ENCODE data around the gene RGL4. TPM values are rescaled to one million over a fixed set of nuclear protein-coding genes. Genes with fewer than 3 reads are reported as not detected.

The RGL4 gene
- total RNA-seq, 2 donors from 2014 or later, result not detected

DNA sequence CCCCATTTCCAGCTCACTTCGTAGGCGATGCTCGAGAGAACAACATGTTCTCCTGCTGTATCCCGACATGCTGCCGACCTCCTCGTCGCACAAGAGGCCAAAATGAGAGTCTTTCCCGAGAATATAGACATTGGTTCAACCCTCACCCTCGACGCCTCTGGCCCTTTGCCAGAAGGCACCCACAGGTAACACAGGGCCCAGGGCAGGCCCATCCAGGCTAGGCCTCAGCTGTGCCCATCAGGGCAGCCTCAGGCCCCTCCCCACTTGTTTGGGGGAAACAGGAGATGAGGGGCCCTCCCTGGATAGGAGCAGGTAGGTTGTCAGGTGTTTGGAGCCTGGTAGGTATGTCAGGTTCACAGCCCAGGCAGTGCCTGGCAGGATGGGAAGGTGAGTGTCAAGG, 2.7 kb upstream of the RGL4 start:
- H3K27ac ChIP-seq (ENCODE audit: low read depth, low read length), result no peak overlapping the region
- H3K4me3 Mint-ChIP-seq, result no peak overlapping the region
- H3K27me3 Mint-ChIP-seq (ENCODE audit: insufficient read depth), result no peaks in the 10 kb centered on the region
- no peaks in the 10 kb centered on the region for H3K4me1 ChIP-seq (ENCODE audit: control insufficient read depth, insufficient read depth, low read length)
- H3K4me1 Mint-ChIP-seq, result no peaks in the 10 kb centered on the region
- no peaks in the 10 kb centered on the region for H3K9me3 Mint-ChIP-seq
- DNase-seq, result no peak
- no peak overlapping the region for H3K9ac ChIP-seq (ENCODE audit: extremely low read depth, low read length, poor library complexity, severe bottlenecking)
- H3K4me3 ChIP-seq (ENCODE audit: low read length), result no peak overlapping the region
- peaks cover 22% of the 10 kb centered on the region for H3K36me3 Mint-ChIP-seq (ENCODE audit: low read depth)
- no peak for TF ChIP-seq CTCF (conservative IDR thresholded peaks at IDR 0.05)
- 94% methylated on average over 10 of the region's 10 CpGs; no CpG with 5 or more reads in 1 of the 2 experiments for whole genome bisulfite sequencing, 2 experiments (ENCODE audit: insufficient coverage in 1 of 2, insufficient read length in 1 of 2)
- no peaks in the 10 kb centered on the region for H3K27me3 ChIP-seq (ENCODE audit: control insufficient read depth, insufficient read depth, low read length, poor library complexity, severe bottlenecking)
- no peaks in the 10 kb centered on the region for H3K9me3 ChIP-seq (ENCODE audit: control insufficient read depth, low read length)
- no peaks in the 10 kb centered on the region for H3K36me3 ChIP-seq (ENCODE audit: control insufficient read depth, insufficient read depth, low read length)
- H3K27ac Mint-ChIP-seq, result no peak overlapping the region

DNA sequence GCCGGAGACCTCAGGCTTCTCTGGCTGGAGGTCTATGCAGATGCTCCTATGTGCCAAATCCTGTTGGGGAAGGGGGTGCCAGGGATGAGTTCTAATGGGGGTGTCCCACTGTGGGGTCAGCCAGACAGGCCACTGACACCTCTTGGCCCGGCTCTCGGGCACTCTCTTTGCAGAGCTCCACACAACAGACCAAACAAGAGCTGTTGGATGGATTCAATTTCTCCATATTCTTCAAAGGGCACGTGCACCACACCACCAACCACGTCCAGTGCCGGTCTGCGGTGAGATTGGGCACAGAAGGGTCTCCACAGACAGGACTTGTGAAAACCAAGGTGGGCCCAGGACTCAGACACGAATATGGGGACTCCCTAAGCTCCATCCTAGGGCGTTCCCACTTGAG, 2.2 kb upstream of the RGL4 start:
- Mint-ChIP-seq H3K36me3 (ENCODE audit: low read depth) (peaks cover 22% of the 10 kb centered on the region), H3K9me3 (no peaks in the 10 kb centered on the region), H3K27ac (no peak overlapping the region), H3K4me1 (no peaks in the 10 kb centered on the region), H3K27me3 (ENCODE audit: insufficient read depth) (no peaks in the 10 kb centered on the region), H3K4me3 (no peak overlapping the region)
- H3K27ac ChIP-seq (ENCODE audit: low read depth, low read length), result no peak overlapping the region
- no peaks in the 10 kb centered on the region for H3K9me3 ChIP-seq (ENCODE audit: control insufficient read depth, low read length)
- TF ChIP-seq CTCF (conservative IDR thresholded peaks at IDR 0.05), result no peak
- 87 to 96% methylated on average over 9 of the region's 9 CpGs for WGBS, 2 experiments (ENCODE audit: insufficient coverage in 1 of 2, insufficient read length in 1 of 2)
- no peak overlapping the region for H3K9ac ChIP-seq (ENCODE audit: extremely low read depth, low read length, poor library complexity, severe bottlenecking)
- no peaks in the 10 kb centered on the region for H3K4me1 ChIP-seq (ENCODE audit: control insufficient read depth, insufficient read depth, low read length)
- DNase-seq, result no peak
- H3K4me3 ChIP-seq (ENCODE audit: low read length), result no peak overlapping the region
- no peaks in the 10 kb centered on the region for H3K27me3 ChIP-seq (ENCODE audit: control insufficient read depth, insufficient read depth, low read length, poor library complexity, severe bottlenecking)
- no peaks in the 10 kb centered on the region for H3K36me3 ChIP-seq (ENCODE audit: control insufficient read depth, insufficient read depth, low read length)

DNA sequence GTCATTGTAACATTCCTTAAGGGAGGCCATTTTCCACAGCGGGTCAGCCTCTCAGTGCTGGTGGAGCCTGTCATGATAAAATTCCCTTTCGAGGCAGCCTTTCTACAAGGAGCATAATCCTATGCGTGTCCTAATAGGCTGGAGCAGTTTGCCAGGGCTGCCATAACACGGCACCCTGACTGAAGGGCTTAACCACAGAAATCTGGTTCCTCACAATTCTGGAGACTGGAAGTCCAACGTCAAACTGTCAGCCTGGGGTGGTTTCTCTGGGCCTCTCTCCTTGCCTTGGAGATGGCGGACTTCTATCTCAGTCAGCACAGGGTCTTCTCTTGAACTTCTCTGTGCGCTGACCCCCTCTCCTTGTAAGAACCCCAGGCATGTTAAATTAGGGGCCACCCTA, 1.4 kb upstream of the RGL4 start:
- H3K27ac Mint-ChIP-seq, result no peak overlapping the region
- H3K4me3 ChIP-seq (ENCODE audit: low read length), result no peak overlapping the region

More for the DNA sequence above, 1.4 kb upstream of the RGL4 start:
- Mint-ChIP-seq H3K36me3 (ENCODE audit: low read depth) (peaks cover 25% of the 10 kb centered on the region), H3K27me3 (ENCODE audit: insufficient read depth) (no peaks in the 10 kb centered on the region), H3K4me1 (no peaks in the 10 kb centered on the region), H3K9me3 (no peaks in the 10 kb centered on the region), H3K4me3 (no peak overlapping the region)
- H3K27ac ChIP-seq (ENCODE audit: low read depth, low read length), result no peak overlapping the region
- H3K4me1 ChIP-seq (ENCODE audit: control insufficient read depth, insufficient read depth, low read length), result no peaks in the 10 kb centered on the region
- peaks cover 6% of the 10 kb centered on the region for H3K36me3 ChIP-seq (ENCODE audit: control insufficient read depth, insufficient read depth, low read length)
- no peak overlapping the region for H3K9ac ChIP-seq (ENCODE audit: extremely low read depth, low read length, poor library complexity, severe bottlenecking)
- no peak for TF ChIP-seq CTCF (conservative IDR thresholded peaks at IDR 0.05)
- whole genome bisulfite sequencing, 2 experiments (ENCODE audit: insufficient coverage in 1 of 2, insufficient read length in 1 of 2), result 91 to 99% methylated on average over 7 of the region's 7 CpGs
- H3K9me3 ChIP-seq (ENCODE audit: control insufficient read depth, low read length), result no peaks in the 10 kb centered on the region
- no peak for DNase-seq
- H3K27me3 ChIP-seq (ENCODE audit: control insufficient read depth, insufficient read depth, low read length, poor library complexity, severe bottlenecking), result no peaks in the 10 kb centered on the region

All from endodermal cell (in vitro differentiated cells).